Neural crest cell (in vitro differentiated cells): ENCODE results near the gene AGBL2. TPM values are rescaled to one million over a fixed set of nuclear protein-coding genes. Genes with fewer than 3 reads are reported as not detected.
"Not testable (repeated sequence)": the region's sequence is repeated elsewhere in the genome, so short reads cannot be mapped to it uniquely, and the experiment has no call there.

Source experiments
- DNase-seq: peaks from one replicate; pipeline ENCODE4 v3.0.0; 2021; ENCODE audit warnings: low read depth, mixed read lengths, low spot score
- H3K27ac Mint-ChIP-seq: one replicate; pipeline ENCODE4 v1.8.0; 2021; ENCODE audit warnings: mild to moderate bottlenecking, mixed read lengths; ENCODE audit not compliant: unreplicated experiment
- H3K27me3 Mint-ChIP-seq: 2 replicates; pipeline ENCODE4 v1.8.0; 2021; ENCODE audit warnings: low read depth, mild to moderate bottlenecking, mixed read lengths
- H3K36me3 Mint-ChIP-seq: 2 replicates; pipeline ENCODE4 v1.8.0; 2021; ENCODE audit warnings: low read depth, mild to moderate bottlenecking, mixed read lengths
- H3K4me1 Mint-ChIP-seq: 2 replicates; pipeline ENCODE4 v1.8.0; 2021; ENCODE audit warnings: mixed read lengths
- H3K4me3 Mint-ChIP-seq: one replicate; pipeline ENCODE4 v1.8.0; 2021; ENCODE audit warnings: mild to moderate bottlenecking, mixed read lengths
- H3K9me3 Mint-ChIP-seq: 2 replicates; pipeline ENCODE4 v1.8.0; 2021; ENCODE audit warnings: mixed read lengths
- total RNA-seq: library from RNA; stranded (reverse); gene quantifications from 2 replicates; pipeline ENCODE4 v1.2.1, GENCODE V29; 2021
- TF ChIP-seq, protein P1 (sequence below): fragments of 200-600 bp; sonication (generic); conservative IDR thresholded peaks from 2 replicates; pipeline ENCODE4 v1.5.0; 2021; ENCODE audit warnings: antibody characterized with exemption, mild to moderate bottlenecking

The AGBL2 gene
- total RNA-seq, 1 donor from 2014 or later = 2.1 TPM

GRCh38 chr11:47667135-47667534 is 48.0 kb downstream of the AGBL2 start:
- peak overlapping the region; percentile 87 for H3K27ac Mint-ChIP-seq
- H3K27me3 Mint-ChIP-seq = no peaks in the 10 kb centered on the region
- H3K9me3 Mint-ChIP-seq = no peaks in the 10 kb centered on the region
- TF ChIP-seq, protein P1, sequence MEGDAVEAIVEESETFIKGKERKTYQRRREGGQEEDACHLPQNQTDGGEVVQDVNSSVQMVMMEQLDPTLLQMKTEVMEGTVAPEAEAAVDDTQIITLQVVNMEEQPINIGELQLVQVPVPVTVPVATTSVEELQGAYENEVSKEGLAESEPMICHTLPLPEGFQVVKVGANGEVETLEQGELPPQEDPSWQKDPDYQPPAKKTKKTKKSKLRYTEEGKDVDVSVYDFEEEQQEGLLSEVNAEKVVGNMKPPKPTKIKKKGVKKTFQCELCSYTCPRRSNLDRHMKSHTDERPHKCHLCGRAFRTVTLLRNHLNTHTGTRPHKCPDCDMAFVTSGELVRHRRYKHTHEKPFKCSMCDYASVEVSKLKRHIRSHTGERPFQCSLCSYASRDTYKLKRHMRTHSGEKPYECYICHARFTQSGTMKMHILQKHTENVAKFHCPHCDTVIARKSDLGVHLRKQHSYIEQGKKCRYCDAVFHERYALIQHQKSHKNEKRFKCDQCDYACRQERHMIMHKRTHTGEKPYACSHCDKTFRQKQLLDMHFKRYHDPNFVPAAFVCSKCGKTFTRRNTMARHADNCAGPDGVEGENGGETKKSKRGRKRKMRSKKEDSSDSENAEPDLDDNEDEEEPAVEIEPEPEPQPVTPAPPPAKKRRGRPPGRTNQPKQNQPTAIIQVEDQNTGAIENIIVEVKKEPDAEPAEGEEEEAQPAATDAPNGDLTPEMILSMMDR = no peak
- H3K4me1 Mint-ChIP-seq = no peaks in the 10 kb centered on the region
- DNase-seq = no peak
- no peaks in the 10 kb centered on the region for H3K36me3 Mint-ChIP-seq
- no peak overlapping the region for H3K4me3 Mint-ChIP-seq

DNA sequence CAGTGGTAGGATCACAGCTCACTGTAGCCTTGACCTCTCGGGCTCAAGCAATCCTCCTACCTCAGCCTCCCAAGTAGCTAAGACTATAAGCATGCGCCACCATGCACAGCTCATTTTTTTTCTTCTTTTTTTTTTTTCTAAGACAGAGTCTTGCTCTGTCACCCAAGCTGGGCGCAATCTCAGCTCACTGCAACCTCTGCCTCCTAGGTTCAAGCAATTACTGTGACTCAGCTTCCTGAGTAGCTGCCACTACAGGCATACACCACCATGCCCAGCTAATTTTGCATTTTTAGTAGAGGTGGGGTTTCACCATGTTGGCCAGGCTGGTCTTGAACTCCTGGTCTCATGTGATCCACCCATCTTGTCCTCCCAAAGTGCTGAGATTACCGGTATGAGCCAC is 50.2 kb downstream of the AGBL2 start:
- not testable (repeated sequence) for H3K4me3 Mint-ChIP-seq, H3K27ac Mint-ChIP-seq, H3K4me1 Mint-ChIP-seq, H3K36me3 Mint-ChIP-seq, H3K9me3 Mint-ChIP-seq, DNase-seq, H3K27me3 Mint-ChIP-seq

DNA sequence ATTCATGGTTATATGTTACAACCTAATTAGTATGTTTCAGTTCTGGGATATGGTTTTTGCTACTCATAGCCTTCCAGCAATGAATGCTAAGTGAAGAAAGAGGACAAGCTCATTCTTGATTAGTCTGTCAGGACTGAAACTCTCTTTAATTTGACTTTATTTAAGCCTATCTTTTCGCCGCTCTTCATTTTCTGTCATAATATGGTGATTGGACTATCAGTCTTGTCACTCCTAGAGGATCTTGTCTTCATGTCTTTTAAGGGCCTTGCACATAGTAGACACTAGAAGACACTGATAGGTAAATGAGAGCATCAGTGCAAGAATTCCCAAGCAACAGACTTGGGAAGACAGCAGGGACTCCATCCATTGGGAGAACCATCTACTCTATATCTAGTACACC is 53.9 kb downstream of the AGBL2 start:
- Mint-ChIP-seq H3K27ac (no peak overlapping the region), H3K9me3 (no peaks in the 10 kb centered on the region), H3K4me1 (no peaks in the 10 kb centered on the region), H3K36me3 (no peaks in the 10 kb centered on the region), H3K27me3 (no peaks in the 10 kb centered on the region), H3K4me3 (no peak overlapping the region)
- no peak for DNase-seq
- TF ChIP-seq, protein P1 = no peak

- Mint-ChIP-seq H3K27me3 (no peaks in the 10 kb centered on the region), H3K9me3 (no peaks in the 10 kb centered on the region), H3K36me3 (no peaks in the 10 kb centered on the region), H3K27ac (no peak overlapping the region), H3K4me3 (no peak overlapping the region), H3K4me1 (no peaks in the 10 kb centered on the region)
- no peak for DNase-seq
- TF ChIP-seq, protein P1 = no peak
Measured at GRCh38 chr11:47659276-47659675, 55.9 kb downstream of the AGBL2 start.

DNA sequence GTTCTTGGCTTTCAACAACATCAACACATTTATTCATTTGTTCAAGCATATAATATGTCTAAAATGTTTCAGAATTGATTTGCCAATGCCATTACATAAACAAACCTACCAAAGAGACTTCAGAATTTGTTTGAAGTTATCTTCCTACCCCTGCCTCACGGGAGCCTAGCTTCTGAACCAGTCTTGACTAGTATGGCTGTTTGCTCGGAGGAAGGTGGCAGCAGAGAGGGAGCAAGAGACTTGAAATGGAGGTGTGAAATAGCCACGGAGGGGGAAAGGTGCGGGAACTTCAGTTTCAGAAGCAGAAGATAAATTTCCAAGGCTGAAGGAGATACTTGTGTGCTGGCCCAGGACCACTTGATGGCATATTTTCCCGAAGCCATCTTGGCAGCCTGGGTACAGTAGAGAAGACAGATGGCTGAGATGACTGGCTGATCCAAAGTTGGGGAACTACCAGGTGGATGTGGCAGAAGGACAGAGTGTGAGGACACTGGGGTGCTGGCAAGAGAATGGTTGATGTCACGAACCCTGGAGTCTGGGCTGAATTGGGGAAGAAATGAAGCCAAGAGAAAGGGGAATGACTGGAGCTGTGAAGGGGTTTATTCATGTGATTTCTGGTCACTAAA is 58.8 kb downstream of the AGBL2 start:
- no peaks in the 10 kb centered on the region for H3K36me3 Mint-ChIP-seq
- H3K4me3 Mint-ChIP-seq = no peak overlapping the region
- no peak for DNase-seq
- H3K9me3 Mint-ChIP-seq = no peaks in the 10 kb centered on the region
- TF ChIP-seq, protein P1 = no peak
- no peak overlapping the region for H3K27ac Mint-ChIP-seq
- no peaks in the 10 kb centered on the region for H3K27me3 Mint-ChIP-seq
- H3K4me1 Mint-ChIP-seq = no peaks in the 10 kb centered on the region

DNA sequence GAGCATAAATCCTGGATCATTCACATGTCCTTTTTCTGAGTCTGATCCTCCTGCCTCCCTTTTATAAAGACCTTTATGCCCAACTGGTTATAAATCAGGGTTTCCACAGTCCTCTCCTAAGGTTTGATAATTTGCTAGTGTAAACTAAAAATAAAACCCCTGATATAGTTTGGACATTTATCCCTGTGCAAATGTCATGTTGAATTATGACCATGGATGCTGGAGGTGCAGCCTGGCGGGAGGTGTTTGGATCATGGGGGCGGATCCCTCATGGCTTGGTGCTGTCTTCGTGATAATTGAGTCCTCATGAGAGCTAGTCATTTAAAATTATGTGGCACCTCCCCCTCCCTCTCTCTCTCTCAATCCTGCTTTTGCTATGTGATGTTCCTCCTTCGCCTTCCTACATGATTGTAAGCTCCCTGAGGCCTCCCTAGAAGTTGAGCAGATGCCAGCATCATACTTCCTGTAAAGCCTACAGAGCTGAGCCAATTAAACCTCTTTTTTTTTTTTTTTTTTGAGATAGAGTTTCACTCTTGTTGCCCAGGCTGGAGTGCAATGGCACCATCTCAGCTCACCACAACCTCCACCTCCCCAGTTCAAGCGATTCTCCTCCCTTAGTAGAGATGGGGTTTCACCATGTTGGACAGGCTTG is 63.2 kb downstream of the AGBL2 start:
- TF ChIP-seq, protein P1 = no peak
- no peak overlapping the region for H3K4me3 Mint-ChIP-seq
- H3K4me1 Mint-ChIP-seq = no peaks in the 10 kb centered on the region
- no peak for DNase-seq
- no peaks in the 10 kb centered on the region for H3K9me3 Mint-ChIP-seq
- no peaks in the 10 kb centered on the region for H3K27me3 Mint-ChIP-seq
- H3K36me3 Mint-ChIP-seq = no peaks in the 10 kb centered on the region
- no peak overlapping the region for H3K27ac Mint-ChIP-seq
